ENCODE results near the gene PIEZO2.
"Not testable (repeated sequence)": the region's sequence is repeated elsewhere in the genome, so short reads cannot be mapped to it uniquely, and the experiment has no call there.

The PIEZO2 gene

DNA sequence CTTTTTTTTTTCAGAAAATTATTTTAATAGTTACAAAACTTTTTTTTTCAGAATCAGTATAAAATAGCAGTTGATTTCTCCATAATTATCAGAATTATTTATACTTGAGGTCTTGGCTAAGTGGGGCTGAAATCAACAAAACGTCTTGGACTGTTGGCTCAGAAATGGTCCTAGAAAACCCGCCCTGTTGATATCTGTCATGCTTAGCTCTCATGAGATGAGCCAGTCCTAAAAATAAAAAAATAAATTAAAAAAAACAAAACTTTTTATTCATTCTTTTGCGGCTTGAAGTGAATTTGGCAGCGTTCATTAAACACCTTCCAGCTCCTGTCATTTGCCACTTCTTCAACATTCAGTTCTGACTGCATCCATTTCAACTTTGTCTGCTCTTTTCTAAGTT is 525.8 kb downstream of the PIEZO2 start:
- DNase-seq (ENCODE audit: low read depth, low spot score); H3K4me1 ChIP-seq (ENCODE audit: insufficient read depth, insufficient read length); H3K9me3 ChIP-seq (ENCODE audit: insufficient read depth, low read length); H3K36me3 ChIP-seq (ENCODE audit: insufficient read depth, insufficient read length, low read length); H3K9ac ChIP-seq (ENCODE audit: insufficient read length, low read depth); H3K27me3 ChIP-seq (ENCODE audit: insufficient read depth, insufficient read length); H3K4me3 ChIP-seq (ENCODE audit: insufficient read length, low read depth): not testable (repeated sequence)

DNA sequence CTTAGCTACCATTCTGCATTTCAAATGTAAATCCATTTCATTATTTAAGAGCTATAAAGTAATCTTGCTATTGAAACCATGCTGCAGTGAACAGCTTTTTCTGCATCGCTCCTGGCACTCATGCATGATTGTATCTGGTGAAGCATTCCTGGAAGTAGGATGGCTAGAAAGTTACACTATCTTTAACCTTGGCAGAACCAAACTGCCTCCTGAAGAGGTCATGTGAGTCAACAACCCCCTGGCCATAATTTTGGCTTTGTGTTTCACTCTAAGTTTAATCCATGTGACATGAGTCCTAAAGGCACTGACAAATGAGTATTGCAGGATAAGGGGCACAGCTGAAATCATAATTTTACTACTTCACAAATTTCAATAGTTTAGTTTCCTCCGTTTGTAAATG is 526.4 kb downstream of the PIEZO2 start:
- not testable (repeated sequence) for H3K9me3 ChIP-seq (ENCODE audit: insufficient read depth, low read length); H3K4me3 ChIP-seq (ENCODE audit: insufficient read length, low read depth); H3K4me1 ChIP-seq (ENCODE audit: insufficient read depth, insufficient read length); DNase-seq (ENCODE audit: low read depth, low spot score); H3K36me3 ChIP-seq (ENCODE audit: insufficient read depth, insufficient read length, low read length); H3K27me3 ChIP-seq (ENCODE audit: insufficient read depth, insufficient read length); H3K9ac ChIP-seq (ENCODE audit: insufficient read length, low read depth)

DNA sequence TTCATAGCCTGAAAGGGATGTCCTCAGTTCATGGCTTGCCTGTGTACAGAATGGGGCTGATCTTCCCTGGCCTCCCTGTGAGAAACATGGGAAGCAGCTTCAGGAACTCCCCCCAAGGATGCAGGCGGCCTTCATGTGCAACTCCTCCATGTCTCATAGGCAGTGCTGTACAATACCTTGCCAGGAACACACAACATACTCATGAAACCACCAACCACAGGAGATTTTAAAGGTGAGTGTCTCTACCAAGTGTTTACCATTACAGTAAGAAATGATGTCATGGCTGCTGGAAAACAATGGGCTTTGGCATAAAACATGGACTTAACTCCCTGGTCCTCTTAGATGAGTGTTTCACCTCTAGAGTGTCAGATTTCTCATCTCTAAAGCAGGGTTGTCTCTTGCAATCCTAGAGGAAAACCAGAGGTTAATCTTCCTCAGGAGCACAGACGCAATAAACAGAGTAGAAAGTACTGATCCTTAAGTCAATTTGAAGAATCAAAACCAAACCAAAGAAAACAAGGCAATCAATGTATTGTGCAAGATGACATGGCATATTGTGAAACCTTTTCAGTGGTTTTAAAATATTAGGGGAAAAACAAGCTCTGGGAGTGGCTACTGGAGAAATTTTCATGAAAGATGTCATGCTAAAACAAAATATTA is 528.6 kb downstream of the PIEZO2 start:
- not testable (repeated sequence) for H3K9ac ChIP-seq (ENCODE audit: insufficient read length, low read depth); DNase-seq (ENCODE audit: low read depth, low spot score); H3K36me3 ChIP-seq (ENCODE audit: insufficient read depth, insufficient read length, low read length); H3K9me3 ChIP-seq (ENCODE audit: insufficient read depth, low read length); H3K4me3 ChIP-seq (ENCODE audit: insufficient read length, low read depth); H3K27me3 ChIP-seq (ENCODE audit: insufficient read depth, insufficient read length); H3K4me1 ChIP-seq (ENCODE audit: insufficient read depth, insufficient read length)

All from NT2/D1 (cell line).